GM12878 (cell line): ENCODE data around the gene SENP6. TPM values are rescaled to one million over a fixed set of nuclear protein-coding genes. Genes with fewer than 3 reads are reported as not detected.

Experiments used
- E4F1 ChIP-seq: fragments of 450-650 bp; IDR thresholded peaks from 2 replicates; pipeline ENCODE4 v1.6.1; 2018; ENCODE audit warnings: borderline replicate concordance, mild to moderate bottlenecking; ENCODE audit not compliant: partially characterized antibody
- RELA ChIP-seq: fragments of 450-650 bp; IDR thresholded peaks from 2 replicates; pipeline ENCODE4 v1.8.0; 2014; ENCODE audit warnings: borderline replicate concordance; ENCODE audit not compliant: partially characterized antibody
- RELB ChIP-seq: fragments of 450-650 bp; IDR thresholded peaks from 2 replicates; pipeline ENCODE4 v1.6.1; 2017; ENCODE audit warnings: low read depth, mild to moderate bottlenecking, moderate library complexity
- USF2 ChIP-seq: IDR thresholded peaks from 2 replicates; pipeline ENCODE4 v1.6.1; 2011; ENCODE audit warnings: low read depth, low read length, improper control_type of control experiment, borderline replicate concordance
- ZBTB4 ChIP-seq: fragments of 450-650 bp; formaldehyde crosslinking; IDR thresholded peaks from 2 replicates; pipeline ENCODE4 v1.4.0; 2022; ENCODE audit warnings: mild to moderate bottlenecking, moderate library complexity
- polyA plus RNA-seq, 11 experiments: library from polyadenylated mRNA; depleted of rRNA in 4 of 11; unstranded in 6 of 11; stranded (reverse) in 5 of 11; fragments of >200 nt; fragmentation: Nextera tagmentation in 4 of 11; fragmentation: Illumina TruSeq in 1 of 11; extraction: Ambion mirVana in 4 of 11; extraction: Trizol in 1 of 11; gene quantifications; 1 replicate in 1 of 11; 2 replicates in 10 of 11; pipeline versions ENCODE4 v1.2.1 to v1.2.3, GENCODE V29; 2011 to 2016; ENCODE audit warnings: inconsistent platforms in 2 of 11, missing spikeins in 2 of 11, low read depth in 1 of 11
- total RNA-seq, 4 experiments: library from RNA; depleted of rRNA in 3 of 4; stranded (reverse); fragments of >200 nt in 3 of 4; fragmentation: Illumina TruSeq in 1 of 4; extraction: Trizol in 1 of 4; gene quantifications; 2 replicates each; pipeline versions ENCODE4 v1.2.1 to v1.2.3, GENCODE V29; 2013 to 2021
- TF ChIP-seq, protein P1 (sequence below): fragments of 450-650 bp; IDR thresholded peaks from 2 replicates; pipeline ENCODE4 v1.6.1; 2017; ENCODE audit warnings: mild to moderate bottlenecking, low read depth, inconsistent platforms; ENCODE audit not compliant: poor library complexity, severe bottlenecking

The SENP6 gene
- total and polyA plus RNA-seq, 10 of the 15 experiments (the other 5 are each of a cell fraction or from before 2014, with no cell fraction given): 10.7 to 70.0 (median 42.3) TPM

GRCh38 chr6:75743971-75744370, 142.3 kb downstream of the SENP6 start (continued):
- TF ChIP-seq E4F1 (no peak), ZBTB4 (CRISPR knock-in tag) (no peak), USF2 (no peak), RELB (peak; percentile 75; the same call in 1 of the 2 replicates), RELA (no peak)
- TF ChIP-seq, protein P1, sequence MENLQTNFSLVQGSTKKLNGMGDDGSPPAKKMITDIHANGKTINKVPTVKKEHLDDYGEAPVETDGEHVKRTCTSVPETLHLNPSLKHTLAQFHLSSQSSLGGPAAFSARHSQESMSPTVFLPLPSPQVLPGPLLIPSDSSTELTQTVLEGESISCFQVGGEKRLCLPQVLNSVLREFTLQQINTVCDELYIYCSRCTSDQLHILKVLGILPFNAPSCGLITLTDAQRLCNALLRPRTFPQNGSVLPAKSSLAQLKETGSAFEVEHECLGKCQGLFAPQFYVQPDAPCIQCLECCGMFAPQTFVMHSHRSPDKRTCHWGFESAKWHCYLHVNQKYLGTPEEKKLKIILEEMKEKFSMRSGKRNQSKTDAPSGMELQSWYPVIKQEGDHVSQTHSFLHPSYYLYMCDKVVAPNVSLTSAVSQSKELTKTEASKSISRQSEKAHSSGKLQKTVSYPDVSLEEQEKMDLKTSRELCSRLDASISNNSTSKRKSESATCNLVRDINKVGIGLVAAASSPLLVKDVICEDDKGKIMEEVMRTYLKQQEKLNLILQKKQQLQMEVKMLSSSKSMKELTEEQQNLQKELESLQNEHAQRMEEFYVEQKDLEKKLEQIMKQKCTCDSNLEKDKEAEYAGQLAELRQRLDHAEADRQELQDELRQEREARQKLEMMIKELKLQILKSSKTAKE: peak; percentile 72
